Body of pancreas (tissue), 4 donors: ENCODE results near the gene PAN3.

ENCODE experiments used
- CTCF ChIP-seq, 7 experiments: fragments of 450-650 bp in 4 of 7; fragments of 200-600 bp in 3 of 7; sonication (generic) in 3 of 7; IDR thresholded peaks; one replicate each; pipeline ENCODE4 v1.5.1; 2016 to 2019; ENCODE audit warnings: antibody characterized with exemption in 7 of 7
- POLR2A ChIP-seq, 3 donors: fragments of 450-650 bp; IDR thresholded peaks; one replicate each; pipeline ENCODE4 v1.6.1; 2016; ENCODE audit warnings: antibody characterized with exemption in 3 of 3, mild to moderate bottlenecking in 2 of 3

GRCh38 chr13:28337166-28338005 is 199.0 kb downstream of the PAN3 start:
- no peak for TF ChIP-seq CTCF (IDR thresholded peaks at IDR 0.05)
- no peak for TF ChIP-seq POLR2A (IDR thresholded peaks at IDR 0.05)
